ENCODE measurements around the gene ABCA13.

DNA sequence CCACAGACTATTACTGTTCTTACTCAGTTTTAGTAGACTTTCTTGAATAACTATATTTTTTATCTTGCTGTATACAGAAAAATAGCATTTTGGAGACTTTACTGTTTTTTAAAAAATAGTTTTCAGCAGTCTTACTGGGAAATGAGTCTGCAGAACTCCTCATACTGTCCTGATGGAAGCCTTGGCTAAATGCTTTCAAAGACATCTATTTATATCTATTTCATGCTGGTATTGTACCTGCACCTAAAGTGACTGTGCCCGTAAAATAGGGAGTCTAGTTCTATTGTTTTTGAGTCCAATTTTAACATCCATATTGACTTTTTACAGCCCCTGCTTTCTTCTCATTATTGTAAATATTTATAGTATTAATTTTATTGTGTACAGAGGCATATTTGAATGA, 464.5 kb downstream of the ABCA13 start:
- TF ChIP-seq CTCF (conservative IDR thresholded peaks at IDR 0.05) (no peak), ZFX (IDR thresholded peaks at IDR 0.05) (no peak)
